ENCODE results near the gene B4GALT7. TPM values are rescaled to one million over a fixed set of nuclear protein-coding genes. Genes with fewer than 3 reads are reported as not detected.
A peak's percentile ranks its signal among the peaks of the same experiment; 100 is the strongest.

Gene B4GALT7
- total RNA-seq, 1 experiment from 2014 or later, result 21.7 TPM

- ChIA-PET CTCF (interaction anchor here (1.3 kb wide), 1 partner anchor 100 kb away, joined by 4 read pairs; no protein-coding TSS in a partner anchor), POLR2A (interaction anchor here (1.2 kb wide), 1 partner anchor 58 kb away, joined by 3 read pairs; no protein-coding TSS in a partner anchor)
- Mint-ChIP-seq H3K27me3 (ENCODE audit: low read depth) (peaks cover 9% of the 10 kb centered on the region), H3K27ac (peak within 1 kb of the TSS; percentile 19), H3K4me1 (peaks cover 30% of the 10 kb centered on the region), H3K36me3 (peaks cover 18% of the 10 kb centered on the region), H3K9me3 (peaks cover 8% of the 10 kb centered on the region), H3K4me3 (peak within 1 kb of the TSS; percentile 83)
- peak; percentile 93 for ATAC-seq
- TF ChIP-seq USF1 (CRISPR knock-in tag; IDR thresholded peaks at IDR 0.05), result peak; percentile 47; the same call in 1 of the 2 replicates
- TF ChIP-seq MAX (CRISPR knock-in tag; IDR thresholded peaks at IDR 0.05), result 0 out of 2 replicates have a peak, but pooled peaks have one; percentile 42
- 0 out of 2 replicates have a peak, but pooled peaks have one; percentile 2 for TF ChIP-seq ZNF281 (CRISPR knock-in tag; IDR thresholded peaks at IDR 0.05)
- TF ChIP-seq USF2 (CRISPR knock-in tag; IDR thresholded peaks at IDR 0.05), result peak; percentile 64
- TF ChIP-seq TEAD1 (CRISPR knock-in tag; IDR thresholded peaks at IDR 0.05), result 0 out of 2 replicates have a peak, but pooled peaks have one; percentile 26
- no peak for TF ChIP-seq ATF6 (CRISPR knock-in tag; IDR thresholded peaks at IDR 0.05)
- 0 out of 2 replicates have a peak, but pooled peaks have one; percentile 11 for TF ChIP-seq HMGXB4 (CRISPR knock-in tag; IDR thresholded peaks at IDR 0.05)
- TF ChIP-seq ETV6 (CRISPR knock-in tag; IDR thresholded peaks at IDR 0.05), result no peak
- peak; percentile 97 for TF ChIP-seq NR2C2 (CRISPR knock-in tag; IDR thresholded peaks at IDR 0.05)
- peak; percentile 41; the same call in 1 of the 2 replicates for TF ChIP-seq FOXK1 (CRISPR knock-in tag; IDR thresholded peaks at IDR 0.05)
- no peak for TF ChIP-seq ESRRA (CRISPR knock-in tag; IDR thresholded peaks at IDR 0.05; ENCODE audit: borderline replicate concordance)
- peak; percentile 87 for TF ChIP-seq GTF2I (CRISPR knock-in tag; conservative IDR thresholded peaks at IDR 0.05)
- TF ChIP-seq GRHL2 (CRISPR knock-in tag; IDR thresholded peaks at IDR 0.05; ENCODE audit: insufficient replicate concordance, severe bottlenecking), result no peak
- DNase-seq (ENCODE audit: low spot score), result peak; percentile 97
Measured at GRCh38 chr5:177554474-177555111, 45.3 kb upstream of the B4GALT7 start, which contains the start of gene FAM193B. TSS of gene FAM193B (minus strand) at chr5:177554563. CDS start at chr5:177554458, 105 bp downstream.

DNA sequence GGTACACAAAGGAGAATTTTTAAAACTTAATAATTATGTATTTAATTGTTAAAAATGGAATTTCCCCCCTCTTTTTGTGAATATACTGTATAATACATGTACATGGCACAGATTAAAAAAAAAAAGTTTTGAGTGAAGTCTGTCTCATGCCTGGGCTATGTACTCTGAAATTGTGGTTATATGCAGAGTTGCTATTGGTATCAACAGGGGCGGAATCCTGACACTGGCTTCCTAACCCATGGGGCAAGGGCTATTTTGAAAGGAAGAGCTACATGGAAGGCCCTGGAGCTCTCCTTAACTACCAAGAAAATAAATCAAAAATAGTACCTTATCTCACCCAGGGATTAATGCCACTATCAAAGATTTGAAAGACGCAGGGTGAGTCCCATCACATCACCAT, 44.7 kb upstream of the B4GALT7 start:
- Mint-ChIP-seq H3K4me1 (peaks cover 30% of the 10 kb centered on the region), H3K27ac (no peak overlapping the region), H3K27me3 (ENCODE audit: low read depth) (peaks cover 9% of the 10 kb centered on the region), H3K9me3 (peaks cover 8% of the 10 kb centered on the region), H3K36me3 (peaks cover 18% of the 10 kb centered on the region), H3K4me3 (peak overlapping the region; percentile 70)
- CTCF ChIA-PET, result no interaction called here
- no peak for DNase-seq (ENCODE audit: low spot score)
- ATAC-seq, result no peak
- POLR2A ChIA-PET, result no interaction called here
- TF ChIP-seq TEAD4 (CRISPR knock-in tag; IDR thresholded peaks at IDR 0.05) (no peak), MYBL2 (CRISPR knock-in tag; IDR thresholded peaks at IDR 0.05) (no peak), ZBTB21 (CRISPR knock-in tag; IDR thresholded peaks at IDR 0.05; ENCODE audit: borderline replicate concordance) (no peak), ZNF232 (CRISPR knock-in tag; IDR thresholded peaks at IDR 0.05) (no peak), ZNF512 (CRISPR knock-in tag; IDR thresholded peaks at IDR 0.05; ENCODE audit: borderline replicate concordance) (no peak), ATF1 (CRISPR knock-in tag; IDR thresholded peaks at IDR 0.05) (no peak), OVOL2 (CRISPR knock-in tag; IDR thresholded peaks at IDR 0.05; ENCODE audit: borderline replicate concordance) (no peak), ESRRA (CRISPR knock-in tag; IDR thresholded peaks at IDR 0.05; ENCODE audit: borderline replicate concordance) (no peak), ATF6 (CRISPR knock-in tag; IDR thresholded peaks at IDR 0.05) (no peak), ZNF396 (CRISPR knock-in tag; IDR thresholded peaks at IDR 0.05; ENCODE audit: borderline replicate concordance) (no peak)
